HG03135 (cell line): ENCODE results near the gene MRPS6.

Experiments
- ATAC-seq: cut with Tn5 transposase; IDR thresholded peaks from one replicate; pipeline ENCODE4 v1.9.1; 2021; ENCODE audit warnings: mild to moderate bottlenecking, moderate library complexity; ENCODE audit not compliant: unreplicated experiment

Gene MRPS6

DNA sequence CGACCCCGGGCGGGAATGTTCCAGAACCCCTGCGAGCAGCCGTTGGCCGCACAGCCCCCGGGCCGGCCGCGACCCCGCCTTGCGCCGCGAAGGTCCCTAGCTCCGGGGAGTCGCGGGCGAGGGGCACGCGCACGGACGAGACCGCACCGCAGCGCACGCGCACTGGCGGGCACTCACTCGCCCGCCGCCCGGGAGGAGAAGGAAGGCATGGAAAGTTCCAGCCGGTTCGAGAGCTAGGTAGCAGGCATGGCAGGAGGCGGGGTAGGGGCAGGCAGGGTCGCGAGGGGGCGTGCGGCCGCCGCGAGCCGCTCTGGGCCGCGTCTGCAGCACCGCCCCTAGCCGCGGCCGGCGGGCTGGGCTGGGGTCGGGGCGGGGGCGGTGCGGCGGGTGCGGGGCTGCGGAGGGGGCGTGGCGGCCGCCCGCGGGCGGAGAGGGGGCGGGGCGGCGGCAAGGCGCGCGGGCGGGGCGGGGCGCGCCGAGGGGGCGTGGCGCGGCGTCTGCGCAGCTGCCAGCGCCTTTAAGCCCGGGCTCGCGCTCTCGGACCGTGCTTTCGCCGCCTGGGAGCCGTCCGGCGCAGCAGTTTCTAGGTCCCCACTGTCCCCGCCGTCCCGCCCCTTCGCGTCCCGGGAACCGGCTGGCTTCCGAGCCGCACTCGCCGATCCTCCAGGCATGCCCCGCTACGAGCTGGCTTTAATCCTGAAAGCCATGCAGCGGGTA lies at the start of gene MRPS6, which contains the start of gene SLC5A3:
TSS of gene MRPS6 (plus strand) at position 547 of the 717 bp plus-strand sequence. CDS start at position 670, 123 bp downstream.
TSS of gene SLC5A3 (plus strand) at position 547 of the 717 bp plus-strand sequence. CDS start 21,621 bp downstream, outside the sequence.
- peak; percentile 73 for ATAC-seq

DNA sequence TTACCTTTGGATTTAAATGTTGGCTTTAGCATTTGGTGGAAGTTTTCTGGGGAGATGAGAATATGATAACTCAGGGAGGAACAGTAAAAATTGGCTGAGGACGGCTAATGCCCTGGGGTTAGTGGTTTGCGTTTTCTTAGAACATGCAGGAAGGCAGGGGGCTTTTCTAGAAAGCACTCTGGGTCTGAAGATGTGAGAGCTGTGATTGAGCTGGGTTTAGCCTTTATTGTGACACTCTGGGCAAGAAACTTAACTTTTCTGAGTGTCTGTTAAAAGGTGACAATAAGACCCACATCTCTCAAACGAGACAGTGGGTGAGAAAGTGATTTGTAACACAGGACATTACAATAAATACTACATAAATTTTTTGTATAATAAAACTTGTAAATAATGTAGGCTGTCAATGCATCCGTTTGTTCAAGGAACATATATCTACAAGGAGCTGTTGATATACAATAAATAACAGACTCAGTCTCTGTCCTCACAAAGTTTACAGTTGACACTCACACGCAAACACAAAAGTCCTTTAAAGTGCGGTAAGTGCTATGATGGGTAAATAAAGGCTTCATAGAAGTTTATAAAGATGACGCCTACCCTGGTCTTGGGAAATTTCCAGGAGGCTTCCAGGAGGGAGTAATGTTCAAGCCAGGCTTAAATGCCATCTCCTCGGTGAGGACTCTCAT lies 49.5 kb upstream of the MRPS6 start:
- no peak for ATAC-seq

DNA sequence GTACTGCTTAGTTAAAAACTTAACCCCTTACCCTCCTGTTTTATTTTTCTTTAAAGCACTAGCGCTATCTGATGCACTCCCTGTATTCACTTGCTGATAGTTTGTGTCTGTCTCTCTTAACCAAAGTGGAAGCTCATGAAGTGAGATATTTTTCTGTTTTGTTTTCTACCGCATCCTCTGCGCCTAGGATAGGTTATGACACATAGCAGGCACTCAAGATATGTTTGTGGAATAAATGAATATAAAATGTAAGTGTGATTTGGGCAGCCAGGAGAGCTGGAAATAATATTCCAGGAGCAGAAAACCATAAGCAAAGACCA lies 49.0 kb upstream of the MRPS6 start:
- ATAC-seq, result no peak

DNA sequence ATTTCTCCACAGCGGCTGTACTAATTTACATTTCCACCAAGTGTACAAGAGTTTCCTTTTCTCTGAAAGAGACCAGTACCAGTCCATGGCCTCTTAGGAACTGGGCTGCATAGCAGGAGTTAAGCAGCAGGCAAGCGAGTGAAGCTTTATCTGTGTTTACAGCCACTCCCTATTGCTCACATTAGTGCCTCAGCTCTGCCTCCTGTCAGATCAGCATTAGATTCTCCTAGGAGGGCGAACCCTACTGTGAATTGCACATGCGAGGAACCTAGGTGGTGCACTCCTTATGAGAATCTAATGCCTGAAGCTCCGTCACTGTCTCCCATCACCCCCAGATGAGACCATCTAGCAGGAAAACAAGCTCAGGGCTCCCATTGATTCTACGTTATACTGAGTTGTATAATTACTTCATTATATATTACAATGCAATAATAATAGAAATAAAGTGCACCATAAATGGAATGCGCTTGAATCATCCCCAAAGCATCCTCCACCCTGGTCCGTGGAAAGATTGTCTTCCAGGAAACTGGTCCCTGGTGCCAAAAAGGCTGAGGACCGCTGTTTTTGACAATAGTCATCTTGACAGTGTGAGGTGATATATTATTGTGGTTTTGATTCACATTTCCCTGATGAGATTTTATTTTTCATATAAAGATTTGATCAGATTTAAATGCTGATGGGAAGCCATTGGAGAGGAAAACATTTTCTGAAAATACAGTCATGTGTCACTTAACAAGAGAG lies 45.5 kb upstream of the MRPS6 start:
- ATAC-seq, result no peak

DNA sequence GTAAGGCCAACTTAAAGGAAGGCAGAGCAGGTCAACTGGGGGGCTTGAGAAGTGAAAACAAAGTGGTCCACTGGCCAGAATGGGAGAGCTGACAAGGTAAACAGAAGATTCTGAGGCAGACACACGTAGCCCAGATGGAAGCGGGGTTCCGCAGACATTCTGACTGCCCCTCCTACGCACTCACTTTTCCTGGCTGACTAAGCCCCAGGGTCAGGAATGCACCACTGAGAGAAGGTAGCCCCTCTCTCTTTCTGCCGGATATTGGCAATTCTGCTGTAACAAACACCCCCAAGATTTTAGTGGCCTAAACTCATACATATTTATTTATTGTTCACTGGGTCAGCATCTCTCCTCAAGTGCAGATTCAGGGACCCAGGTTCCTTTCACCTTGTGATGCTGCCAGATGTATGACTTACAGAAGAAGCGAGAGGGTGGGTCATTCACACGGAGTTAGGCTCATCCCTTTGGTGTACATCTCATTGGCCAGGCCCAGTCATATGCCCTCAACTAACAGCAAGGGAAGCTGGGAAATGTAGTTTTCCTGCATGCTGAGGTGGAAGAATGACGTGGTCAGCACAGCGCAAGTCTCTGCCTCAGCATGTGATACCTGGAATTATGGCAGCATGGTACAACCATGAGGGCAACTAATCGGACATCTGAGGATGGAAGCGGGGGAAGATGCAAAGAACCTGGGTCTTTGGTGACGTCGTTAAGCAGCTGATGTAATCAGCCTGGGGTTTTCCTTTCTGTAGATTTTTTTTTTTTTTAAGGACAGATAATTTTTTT lies 43.4 kb upstream of the MRPS6 start:
- peak; percentile 78 for ATAC-seq

DNA sequence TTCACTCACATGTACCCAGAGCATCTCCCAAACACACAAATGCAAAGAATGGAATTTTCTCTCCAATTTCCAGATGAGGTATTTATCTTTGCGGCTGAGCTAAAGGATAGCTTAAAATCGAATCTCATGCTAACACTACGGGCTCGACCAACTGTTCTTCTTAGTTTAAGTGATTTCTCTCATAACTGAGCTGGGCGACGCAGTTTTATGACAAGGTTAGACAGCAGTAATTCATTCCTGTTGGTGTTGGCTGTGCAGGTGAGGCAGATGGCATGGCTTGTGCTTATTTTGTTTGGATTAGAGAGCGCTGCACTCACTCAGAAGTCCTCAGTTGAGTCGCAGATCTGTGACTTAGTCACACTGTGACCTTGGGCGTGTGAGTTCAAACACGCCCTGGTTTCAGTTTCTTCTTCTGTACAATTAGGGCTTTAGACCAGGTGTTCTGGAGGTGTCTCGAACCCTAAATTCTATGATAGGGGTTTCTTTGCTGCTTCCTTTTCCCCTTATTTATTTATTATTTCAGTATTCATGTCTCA lies 41.5 kb upstream of the MRPS6 start:
- no peak for ATAC-seq

DNA sequence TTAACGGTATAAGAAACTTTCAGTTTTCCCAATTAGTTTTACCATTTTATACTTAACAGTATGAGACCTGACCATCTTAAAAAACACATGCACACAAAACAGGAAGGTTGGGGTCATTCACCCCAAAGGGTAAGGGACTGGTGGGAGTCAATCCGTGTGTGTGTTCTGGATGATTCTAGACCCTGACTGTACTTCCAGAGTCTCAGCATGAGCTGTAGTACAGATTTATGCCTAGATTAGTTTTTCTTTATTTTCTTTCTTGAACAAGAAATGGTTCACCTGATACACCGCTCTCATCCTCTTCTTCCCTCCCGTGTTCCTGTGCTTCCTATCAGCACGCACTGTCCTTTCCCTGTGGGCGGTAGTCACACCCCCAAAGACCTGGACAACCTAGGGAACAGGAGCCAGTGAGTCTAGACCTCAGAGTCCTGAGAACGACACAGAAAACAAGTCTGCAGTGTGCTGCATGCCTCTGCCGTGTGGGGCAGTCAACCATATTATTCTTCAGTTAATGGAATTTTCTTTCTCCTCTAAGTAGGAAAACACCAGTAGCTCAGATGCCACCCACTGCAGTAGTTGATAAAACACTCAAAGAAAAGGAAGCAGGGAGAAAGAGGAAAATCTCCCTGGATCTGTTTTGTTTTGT lies 38.9 kb upstream of the MRPS6 start:
- ATAC-seq, result no peak

DNA sequence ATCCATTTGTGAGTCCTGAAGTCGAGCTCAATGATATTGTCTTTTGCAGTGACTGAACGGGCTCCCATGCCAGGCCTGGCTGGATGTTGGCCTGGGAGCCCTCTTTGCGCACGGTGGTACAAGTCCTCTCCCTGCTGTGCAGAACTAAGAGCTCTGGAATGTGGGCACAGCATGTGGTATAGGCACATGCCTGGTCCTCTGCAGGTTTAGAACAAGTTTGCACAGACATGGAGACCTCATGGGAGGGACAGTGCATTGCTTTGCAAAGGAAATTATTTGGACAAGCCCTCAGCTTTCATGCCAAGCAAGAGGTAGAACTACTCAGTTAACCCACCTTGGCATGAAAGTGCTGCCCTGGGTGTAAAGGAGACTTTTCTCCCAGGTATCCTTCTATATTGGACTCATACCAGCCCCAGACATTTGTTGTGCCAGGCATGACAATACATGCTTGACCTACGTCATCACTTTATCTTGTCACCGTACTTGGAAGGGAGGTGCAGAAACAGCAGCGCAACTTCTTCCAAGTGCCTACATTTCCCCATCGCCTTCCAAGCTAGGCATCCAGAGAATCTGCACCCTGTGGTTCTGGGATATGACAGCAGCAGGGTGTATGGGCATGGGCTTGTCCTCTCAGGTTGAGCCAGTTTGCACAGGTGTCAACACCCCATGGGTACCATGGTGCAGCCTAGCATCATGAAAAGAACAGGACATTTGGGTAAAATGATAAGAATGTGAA lies 37.6 kb upstream of the MRPS6 start:
- ATAC-seq, result no peak

DNA sequence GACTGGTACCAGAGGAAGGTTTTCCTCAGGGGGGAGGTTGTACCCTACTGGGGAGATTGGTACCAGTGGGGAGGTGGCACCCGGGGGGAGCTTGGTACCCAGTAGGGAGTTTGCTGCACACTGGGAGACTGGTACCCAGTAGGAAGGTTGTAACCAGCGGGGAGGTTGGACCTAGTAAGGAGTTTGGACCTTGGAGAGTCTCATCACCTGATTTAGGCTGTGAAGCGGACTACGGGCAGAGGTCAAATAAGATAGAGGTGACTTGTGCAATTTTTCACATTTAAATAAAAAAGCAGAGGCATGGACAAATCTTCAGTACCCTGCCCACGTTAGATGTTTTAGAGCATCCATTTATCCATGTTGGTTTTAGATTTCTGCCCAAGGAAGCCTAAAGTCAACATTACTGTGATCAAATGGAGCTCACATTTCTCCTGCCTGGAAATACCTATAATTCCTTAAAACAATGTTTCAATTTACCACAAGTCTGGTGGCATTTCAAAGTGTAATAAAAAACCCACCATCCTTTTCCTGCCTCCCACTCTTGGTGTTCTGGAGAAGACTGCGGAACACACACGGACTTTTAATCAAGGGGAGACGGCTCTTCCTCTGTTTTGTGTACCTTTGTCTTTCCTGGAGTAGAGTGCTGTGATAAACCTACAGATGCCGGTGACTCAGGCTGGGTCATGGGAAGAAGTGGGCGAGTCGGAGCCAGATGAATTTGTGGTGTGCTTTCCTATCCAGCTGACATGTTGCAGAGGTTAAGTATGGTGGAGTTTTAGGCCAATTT lies 36.2 kb upstream of the MRPS6 start:
- ATAC-seq, result no peak

DNA sequence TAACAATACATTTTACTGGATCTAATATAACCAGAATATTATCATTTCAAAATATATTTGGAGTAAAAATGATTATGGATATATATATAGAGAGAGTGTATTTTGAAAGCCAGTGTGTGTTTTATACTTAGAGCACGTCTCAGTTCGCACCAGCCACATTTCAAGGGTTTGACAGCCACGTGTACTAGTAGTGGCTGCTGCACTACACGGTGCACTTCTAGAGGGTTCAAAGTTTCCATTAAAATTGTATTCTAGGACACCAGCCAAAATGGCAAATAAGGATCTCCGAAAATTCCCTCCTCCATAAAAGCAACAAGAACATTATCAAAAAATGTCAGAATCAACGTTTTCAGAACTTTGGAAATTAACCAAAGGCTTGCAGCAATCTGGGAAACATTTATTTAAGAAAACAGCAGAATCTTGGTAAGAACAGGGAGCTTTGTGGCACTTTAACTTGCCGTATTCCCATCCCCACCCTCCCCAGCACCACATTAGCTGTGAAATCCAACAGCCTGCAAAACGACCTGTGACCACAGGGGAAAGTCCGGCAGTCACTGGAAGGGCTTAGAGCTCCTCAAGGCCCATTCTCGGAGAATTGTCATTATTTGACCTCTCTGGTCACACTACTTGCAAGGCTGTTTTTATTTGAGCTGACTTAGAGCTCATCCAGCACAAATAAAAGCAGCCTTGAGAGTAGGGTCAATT lies 33.5 kb upstream of the MRPS6 start:
- no peak for ATAC-seq

DNA sequence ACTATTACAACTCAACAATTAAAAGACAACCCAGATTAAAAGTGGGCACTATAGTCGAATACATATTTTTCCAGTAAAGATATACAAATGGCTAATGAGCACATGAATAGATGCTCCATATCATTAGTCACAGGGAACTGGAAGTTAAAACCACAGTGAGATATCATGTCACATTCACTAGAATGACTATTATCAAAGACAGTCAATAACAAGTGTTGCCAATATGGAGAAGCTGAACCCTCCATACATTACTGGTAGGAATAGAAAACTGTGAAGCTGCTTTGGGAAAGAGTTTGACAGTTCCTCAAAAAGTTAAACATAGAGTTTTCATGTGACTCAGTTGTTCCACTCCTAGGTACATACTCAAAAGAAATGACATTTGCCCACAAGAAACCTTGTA lies 30.6 kb upstream of the MRPS6 start:
- no peak for ATAC-seq

DNA sequence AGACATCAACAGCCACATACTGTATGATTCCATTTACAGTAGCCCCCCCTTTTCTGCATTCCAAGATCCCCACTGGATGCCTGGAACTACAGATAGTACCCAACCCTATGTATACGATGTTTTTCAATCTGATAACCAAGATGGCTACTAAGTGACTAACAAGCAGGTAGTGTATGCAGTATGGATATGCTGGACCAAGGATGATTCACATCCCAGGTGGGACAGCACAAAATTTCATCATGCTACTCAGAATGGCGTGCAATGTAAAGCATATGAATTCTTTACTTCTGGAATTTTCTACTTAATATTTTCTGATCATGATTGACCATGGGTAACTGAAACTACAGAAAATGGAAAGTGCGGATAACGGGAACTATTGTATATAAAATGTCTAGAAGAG lies 30.0 kb upstream of the MRPS6 start:
- no peak for ATAC-seq

DNA sequence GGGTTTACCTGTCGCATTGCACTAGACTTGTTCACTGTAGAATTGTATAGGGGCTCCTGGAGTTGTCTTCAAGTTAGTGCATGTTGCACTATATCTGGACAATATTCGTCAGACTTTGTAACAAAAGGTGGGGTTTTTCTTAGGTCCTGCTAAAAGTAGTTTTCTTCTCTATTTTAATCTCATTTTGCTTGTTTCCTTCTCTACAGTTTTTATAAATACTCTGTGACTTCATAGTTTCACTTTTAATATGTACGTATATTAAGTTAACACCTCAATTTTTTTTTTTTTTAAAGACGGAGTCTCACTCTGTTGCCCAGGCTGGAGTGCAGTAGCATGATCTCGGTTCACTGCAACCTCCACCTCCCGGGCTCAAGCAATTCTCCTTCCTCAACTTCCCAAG lies 26.5 kb upstream of the MRPS6 start:
- ATAC-seq, result no peak

DNA sequence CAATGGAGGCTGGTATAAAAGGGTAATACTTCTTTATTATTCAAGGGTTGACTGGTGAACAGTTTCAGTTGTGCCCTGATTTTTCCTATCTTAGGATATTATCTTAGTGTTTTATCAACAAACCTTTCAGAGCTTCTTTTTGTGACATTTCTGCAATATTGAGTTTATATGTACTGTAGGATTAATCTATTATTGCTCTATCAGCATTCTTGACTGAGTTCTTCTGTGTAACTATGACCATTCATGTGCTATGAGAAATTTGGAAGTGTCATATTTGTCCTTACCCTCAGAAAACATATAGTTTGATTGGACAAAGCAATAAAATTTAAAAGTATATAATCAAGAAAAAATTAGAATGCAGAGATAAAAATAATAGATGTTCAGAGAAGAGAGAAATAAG lies 25.5 kb upstream of the MRPS6 start:
- no peak for ATAC-seq

DNA sequence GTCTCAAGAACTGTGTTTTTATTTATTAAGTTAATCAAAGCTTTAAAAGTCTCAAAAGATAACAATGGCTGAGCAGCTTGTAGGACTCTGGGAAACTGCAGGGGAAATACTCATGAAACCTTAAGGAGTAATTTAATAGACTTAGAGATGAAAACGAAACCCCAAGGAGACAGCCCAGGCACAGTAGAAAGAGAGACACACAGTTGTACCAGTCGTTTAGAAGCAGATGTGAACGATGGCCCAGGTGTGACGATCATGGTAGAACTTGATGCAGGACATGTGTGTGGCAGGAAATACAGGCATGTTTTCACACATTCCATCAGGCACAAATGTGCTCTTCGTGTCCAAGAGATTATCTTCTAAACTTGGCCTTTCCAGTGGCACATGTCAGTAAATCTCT lies 21.2 kb upstream of the MRPS6 start:
- ATAC-seq, result no peak

DNA sequence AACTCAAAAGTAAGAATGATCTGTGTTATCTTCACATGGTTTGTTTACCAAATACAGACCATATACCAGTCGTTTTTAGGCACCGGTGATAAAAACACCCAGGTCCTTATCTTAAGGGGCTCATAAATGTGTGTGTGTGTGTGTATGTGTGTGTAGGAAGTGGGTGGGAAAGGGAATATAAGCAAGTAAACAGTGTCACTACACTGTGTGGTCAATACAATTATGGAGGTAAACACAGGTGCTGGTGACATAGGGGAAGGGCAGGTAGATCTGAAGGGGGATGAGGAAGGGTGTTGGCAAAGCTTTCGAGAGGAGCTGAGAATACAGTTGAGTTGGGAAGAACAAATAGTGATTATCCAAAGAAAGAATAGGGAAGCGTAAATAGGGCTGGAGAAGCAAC lies 19.1 kb upstream of the MRPS6 start:
- no peak for ATAC-seq

DNA sequence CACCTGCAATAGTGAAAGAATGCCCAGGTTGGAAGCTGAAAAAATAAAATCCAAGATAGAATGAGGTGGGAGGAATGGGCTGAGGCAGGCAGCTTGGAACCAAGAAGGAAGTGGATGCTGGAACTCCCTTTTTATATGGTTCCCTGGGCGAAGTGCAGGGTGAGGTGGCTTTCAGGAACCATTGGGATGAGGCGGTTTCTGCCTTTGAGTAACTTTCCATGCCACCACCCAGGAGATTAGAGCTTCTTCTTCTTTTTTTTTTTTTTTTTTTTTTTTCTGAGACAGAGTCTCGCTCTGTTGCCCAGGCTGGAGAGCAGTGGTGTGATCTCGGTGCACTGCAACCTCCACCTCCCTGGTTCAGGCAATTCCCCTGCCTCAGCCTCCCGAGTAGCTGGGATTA lies 17.8 kb upstream of the MRPS6 start:
- ATAC-seq, result no peak

DNA sequence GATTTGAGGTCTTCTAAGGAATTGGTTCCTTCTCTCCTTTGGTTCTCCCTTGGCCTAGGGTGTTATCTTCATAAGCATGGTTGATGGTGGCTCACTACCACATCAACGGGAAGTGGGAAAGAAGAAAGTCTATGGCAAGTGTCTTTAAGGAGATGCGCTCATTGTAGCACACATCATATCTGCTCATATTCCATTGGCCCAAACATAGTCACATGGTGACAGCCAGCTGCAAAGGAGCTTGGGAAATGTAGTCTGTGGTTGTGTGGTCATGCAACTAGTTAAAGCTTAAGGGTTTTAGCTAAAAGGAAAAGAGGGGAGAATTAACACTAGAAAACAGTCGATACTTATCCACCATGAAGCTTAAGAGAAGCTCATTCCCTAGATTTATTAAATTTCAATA lies 11.4 kb upstream of the MRPS6 start:
- ATAC-seq, result no peak
